ENCODE data around the gene LRRC27. TPM values are rescaled to one million over a fixed set of nuclear protein-coding genes. Genes with fewer than 3 reads are reported as not detected.
"Not testable (repeated sequence)": the region's sequence is repeated elsewhere in the genome, so short reads cannot be mapped to it uniquely, and the experiment has no call there.

The LRRC27 gene
- total RNA-seq, 2 donors from 2014 or later = 4.8 to 5.3 TPM

DNA sequence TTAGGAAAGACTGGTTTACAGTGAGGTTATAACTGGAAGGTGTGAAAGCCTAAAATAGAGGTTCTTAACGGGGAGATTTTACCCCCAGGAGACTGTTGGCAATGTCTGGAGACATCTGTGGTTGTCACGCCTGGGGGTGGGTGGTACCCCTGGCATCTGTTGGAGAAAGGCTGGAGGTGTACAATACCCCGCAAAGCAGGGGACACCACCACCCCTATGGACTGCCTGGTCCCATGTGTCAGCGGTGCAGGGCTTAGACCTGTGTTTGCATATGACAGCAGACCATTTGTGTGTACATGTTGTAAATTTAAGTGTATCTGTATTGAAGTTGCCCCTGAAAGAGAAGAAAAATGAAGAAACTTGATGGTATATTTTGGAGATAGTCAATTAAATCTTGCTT, 9.8 kb downstream of the LRRC27 start:
- Mint-ChIP-seq H3K27me3 (ENCODE audit: low read depth) (no peaks in the 10 kb centered on the region), H3K4me1 (ENCODE audit: low read depth) (peaks cover 11% of the 10 kb centered on the region), H3K27ac (no peak overlapping the region), H3K9me3 (peaks cover 0 to 1% of the 10 kb centered on the region in 2 donors), H3K4me3 (no peak overlapping the region), H3K36me3 (ENCODE audit: insufficient read depth in 2 of 2) (peaks cover 2 to 10% of the 10 kb centered on the region in 2 donors)
- ATAC-seq (replicated peaks in 1 of 2) = no peak
- no peak for DNase-seq

DNA sequence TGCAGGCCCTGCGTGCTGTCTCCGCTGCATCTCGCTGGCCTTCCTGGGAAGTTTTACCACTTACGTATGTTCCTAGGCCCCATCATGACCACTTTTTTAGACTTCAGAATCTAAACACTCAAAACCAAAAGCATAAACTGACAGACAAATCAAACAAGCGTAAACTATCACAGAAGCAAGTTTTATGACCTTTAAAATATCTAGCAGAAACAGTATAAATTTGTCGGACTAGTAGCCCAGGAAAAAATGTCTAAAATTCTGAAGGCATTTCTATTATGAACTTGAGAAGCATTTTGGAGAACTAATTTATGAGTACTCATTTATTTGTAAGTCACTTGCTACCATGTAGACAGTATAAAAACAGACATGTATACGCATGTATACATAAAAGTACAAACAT, 10.6 kb downstream of the LRRC27 start:
- no peak for ATAC-seq (replicated peaks in 1 of 2)

DNA sequence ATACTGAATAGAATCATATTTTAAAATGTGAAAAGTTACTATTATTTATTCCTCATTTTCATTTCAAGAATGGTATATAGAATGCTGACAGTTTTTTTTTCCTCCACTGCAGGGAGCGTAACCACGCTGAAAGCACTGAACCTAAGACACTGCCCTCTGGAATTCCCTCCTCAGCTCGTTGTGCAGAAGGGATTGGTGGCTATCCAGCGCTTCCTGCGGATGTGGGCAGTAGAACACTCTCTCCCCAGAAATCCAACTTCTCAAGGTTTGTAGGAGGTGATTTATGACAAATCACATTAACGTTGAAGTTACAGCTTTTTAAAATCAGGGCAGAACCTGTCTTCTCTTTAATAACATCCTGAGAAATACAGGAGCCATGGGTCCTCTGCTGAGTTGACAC, 12.4 kb downstream of the LRRC27 start:
- DNase-seq (no peak), ATAC-seq (replicated peaks in 1 of 2) (no peak)
- Mint-ChIP-seq H3K4me3 (no peak overlapping the region), H3K4me1 (ENCODE audit: low read depth) (no peaks in the 10 kb centered on the region), H3K36me3 (ENCODE audit: insufficient read depth in 2 of 2) (peaks cover 2 to 10% of the 10 kb centered on the region in 2 donors), H3K27ac (no peak overlapping the region), H3K9me3 (peaks cover 0 to 1% of the 10 kb centered on the region in 2 donors), H3K27me3 (ENCODE audit: low read depth) (no peaks in the 10 kb centered on the region)

More for the DNA sequence above, 10.6 kb downstream of the LRRC27 start:
- no peak overlapping the region for H3K4me3 Mint-ChIP-seq
- no peaks in the 10 kb centered on the region for H3K27me3 Mint-ChIP-seq (ENCODE audit: low read depth)
- DNase-seq = no peak
- H3K36me3 Mint-ChIP-seq (ENCODE audit: insufficient read depth in 2 of 2) = peaks cover 2 to 10% of the 10 kb centered on the region in 2 donors
- H3K27ac Mint-ChIP-seq = no peak overlapping the region
- peaks cover 0 to 1% of the 10 kb centered on the region in 2 donors for H3K9me3 Mint-ChIP-seq
- H3K4me1 Mint-ChIP-seq (ENCODE audit: low read depth) = peaks cover 3% of the 10 kb centered on the region

DNA sequence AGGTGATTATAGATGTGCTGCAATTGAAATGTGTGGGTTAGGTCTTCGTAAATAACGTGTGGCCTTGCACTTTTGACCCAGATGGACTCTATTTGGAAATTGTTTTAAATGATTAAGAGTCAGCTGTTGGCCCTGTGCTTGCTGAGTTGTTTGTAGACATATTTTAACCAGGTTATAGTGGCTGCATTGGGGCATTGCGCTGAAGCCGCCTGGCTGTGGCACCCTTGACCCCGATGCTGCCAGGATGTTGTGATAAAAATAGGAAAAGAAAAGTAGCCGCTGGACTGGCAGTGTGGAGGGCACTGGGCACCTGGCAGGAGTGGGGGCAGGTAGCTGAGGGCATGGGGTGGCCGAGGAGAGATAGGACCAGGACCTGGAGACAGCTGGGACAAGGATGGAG, 13.4 kb downstream of the LRRC27 start:
- Mint-ChIP-seq H3K9me3 (peaks cover 0 to 1% of the 10 kb centered on the region in 2 donors), H3K36me3 (ENCODE audit: insufficient read depth in 2 of 2) (peaks cover 2 to 10% of the 10 kb centered on the region in 2 donors), H3K4me1 (ENCODE audit: low read depth) (no peaks in the 10 kb centered on the region), H3K27ac (no peak overlapping the region), H3K4me3 (no peak overlapping the region), H3K27me3 (ENCODE audit: low read depth) (no peaks in the 10 kb centered on the region)
- no peak for ATAC-seq (replicated peaks in 1 of 2)
- DNase-seq = no peak

DNA sequence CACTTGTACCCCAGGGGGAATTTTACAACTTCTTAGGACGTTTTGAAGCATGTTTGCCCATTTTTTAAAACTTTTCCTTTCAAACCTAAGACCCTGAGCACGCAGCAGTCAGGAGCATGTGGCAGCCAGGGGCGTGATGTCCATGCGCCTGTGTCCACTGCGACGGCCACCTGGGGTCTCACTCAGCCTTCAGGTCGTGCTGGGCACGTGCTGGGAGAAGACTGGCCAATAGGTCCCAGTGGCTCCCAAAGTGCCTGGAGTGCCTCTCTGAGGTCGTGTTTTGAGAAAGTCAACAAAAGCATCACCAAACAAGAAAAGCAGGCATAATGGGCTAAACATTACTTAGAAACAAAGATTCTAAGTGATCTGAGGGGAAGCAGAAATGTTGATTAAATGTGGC, 14.8 kb downstream of the LRRC27 start:
- peaks cover 0 to 1% of the 10 kb centered on the region in 2 donors for H3K9me3 Mint-ChIP-seq
- peaks cover 2 to 9% of the 10 kb centered on the region in 2 donors for H3K36me3 Mint-ChIP-seq (ENCODE audit: insufficient read depth in 2 of 2)
- no peak overlapping the region for H3K4me3 Mint-ChIP-seq
- ATAC-seq (replicated peaks in 1 of 2) (no peak), DNase-seq (no peak)
- H3K4me1 Mint-ChIP-seq (ENCODE audit: low read depth) = no peaks in the 10 kb centered on the region
- no peaks in the 10 kb centered on the region for H3K27me3 Mint-ChIP-seq (ENCODE audit: low read depth)
- no peak overlapping the region for H3K27ac Mint-ChIP-seq

DNA sequence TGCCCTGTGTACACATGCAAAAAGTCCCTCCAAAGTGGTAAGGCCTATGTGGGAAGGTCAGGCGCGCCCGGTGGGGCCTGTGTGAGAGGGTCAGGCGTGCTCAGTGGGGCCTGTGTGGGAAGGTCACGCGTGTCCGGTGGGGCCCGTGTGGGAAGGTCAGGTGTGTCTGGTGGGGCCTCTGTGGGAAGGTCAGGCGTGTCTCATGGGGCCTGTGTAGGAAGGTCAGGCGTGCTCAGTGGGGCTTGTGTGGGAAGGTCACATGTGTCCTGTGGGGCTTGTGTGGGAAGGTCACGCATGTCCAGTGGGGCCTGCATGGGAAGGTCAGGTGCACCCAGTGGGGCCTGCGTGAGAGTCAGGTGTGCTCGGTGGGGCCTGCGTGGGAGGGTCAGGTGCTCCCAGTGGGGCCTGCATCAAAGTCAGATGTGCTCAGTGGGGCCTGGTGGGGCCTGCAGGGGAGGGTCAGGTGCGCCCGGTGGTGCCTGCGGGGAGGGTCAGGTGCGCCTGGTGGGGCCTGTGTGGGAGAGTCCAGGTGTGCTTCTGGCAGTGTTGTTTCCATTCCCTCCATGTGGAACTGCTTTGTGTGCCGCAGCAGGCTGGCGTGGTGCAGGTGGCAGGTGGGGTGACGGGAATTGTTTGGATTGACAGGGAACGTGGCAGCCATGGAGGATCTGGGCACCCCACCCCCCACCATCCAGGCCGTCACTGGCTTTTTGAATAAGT, 15.4 kb downstream of the LRRC27 start:
- Mint-ChIP-seq H3K4me1 (ENCODE audit: low read depth) (no peaks in the 10 kb centered on the region), H3K9me3 (no peaks in the 10 kb centered on the region), H3K4me3 (no peak overlapping the region), H3K27me3 (ENCODE audit: low read depth) (no peaks in the 10 kb centered on the region), H3K27ac (no peak overlapping the region), H3K36me3 (ENCODE audit: insufficient read depth in 2 of 2) (peaks cover 2 to 5% of the 10 kb centered on the region in 2 donors)
- DNase-seq (no peak), ATAC-seq (replicated peaks in 1 of 2) (no peak)

DNA sequence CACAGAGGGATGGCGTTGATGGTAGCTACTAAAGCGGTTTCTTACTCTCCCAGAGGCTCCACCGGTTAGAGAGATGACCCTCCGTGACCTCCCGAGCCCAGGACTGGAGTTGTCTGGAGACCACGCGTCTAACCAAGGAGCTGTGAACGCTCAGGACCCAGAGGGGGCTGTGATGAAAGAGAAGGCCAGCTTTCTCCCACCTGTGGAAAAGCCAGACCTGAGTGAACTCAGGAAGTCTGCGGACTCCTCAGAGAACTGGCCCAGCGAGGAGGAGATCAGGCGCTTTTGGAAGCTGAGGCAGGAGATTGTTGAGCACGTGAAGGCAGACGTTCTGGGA, 15.9 kb downstream of the LRRC27 start:
- Mint-ChIP-seq H3K36me3 (ENCODE audit: insufficient read depth in 2 of 2) (peaks cover 0 to 4% of the 10 kb centered on the region in 2 donors), H3K9me3 (no peaks in the 10 kb centered on the region), H3K27me3 (ENCODE audit: low read depth) (no peaks in the 10 kb centered on the region), H3K4me3 (no peak overlapping the region), H3K27ac (no peak overlapping the region), H3K4me1 (ENCODE audit: low read depth) (no peaks in the 10 kb centered on the region)
- DNase-seq (no peak), ATAC-seq (replicated peaks in 1 of 2) (no peak)

DNA sequence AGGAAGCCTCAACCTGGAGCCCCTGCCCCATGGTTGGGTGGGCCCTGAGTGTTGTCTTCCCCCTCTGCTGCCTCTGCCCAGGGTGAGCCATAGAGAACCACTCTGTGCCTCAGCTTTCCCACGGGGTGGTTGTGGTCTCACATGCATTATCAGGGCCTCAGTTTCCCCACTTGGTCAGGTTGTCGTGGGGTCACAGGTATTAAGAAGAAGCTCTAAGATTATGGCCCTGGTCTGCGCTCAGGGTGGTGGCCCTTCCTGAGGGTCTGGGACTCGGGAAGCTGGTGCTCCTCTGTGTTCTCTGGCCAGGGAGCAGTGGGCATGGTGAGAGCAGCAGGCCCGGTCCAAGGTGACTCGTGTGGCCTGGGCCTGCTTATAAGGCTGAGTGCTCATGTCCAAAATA, 17.8 kb downstream of the LRRC27 start:
- H3K4me3 Mint-ChIP-seq = no peak overlapping the region
- H3K27ac Mint-ChIP-seq = no peak overlapping the region
- H3K27me3 Mint-ChIP-seq (ENCODE audit: low read depth) = no peaks in the 10 kb centered on the region
- ATAC-seq (replicated peaks in 1 of 2) = no peak
- DNase-seq = no peak
- H3K36me3 Mint-ChIP-seq (ENCODE audit: insufficient read depth in 2 of 2) = no peaks in the 10 kb centered on the region
- no peaks in the 10 kb centered on the region for H3K4me1 Mint-ChIP-seq (ENCODE audit: low read depth)
- no peaks in the 10 kb centered on the region for H3K9me3 Mint-ChIP-seq

DNA sequence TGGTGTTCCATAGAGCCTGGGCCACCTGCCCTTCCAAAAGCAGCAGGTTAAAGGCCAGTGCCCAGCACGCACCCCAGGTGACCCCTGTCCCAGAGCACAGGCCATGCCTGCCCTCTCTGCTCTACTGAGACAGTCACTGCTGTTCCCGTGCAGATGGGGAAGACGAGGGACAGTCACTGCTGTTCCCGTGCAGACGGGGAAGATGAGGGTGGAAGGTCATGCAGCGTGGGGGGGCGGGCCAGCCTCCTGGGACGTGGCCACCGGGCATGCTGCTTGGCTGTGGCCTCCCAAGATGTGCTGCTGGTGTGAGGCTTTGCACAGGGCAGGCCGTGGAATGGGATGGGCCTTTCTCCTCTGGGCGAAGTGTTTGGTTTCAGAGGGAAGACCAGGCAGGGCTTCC, 18.4 kb downstream of the LRRC27 start:
- Mint-ChIP-seq H3K27ac (no peak overlapping the region), H3K4me1 (ENCODE audit: low read depth) (no peaks in the 10 kb centered on the region), H3K36me3 (ENCODE audit: insufficient read depth in 2 of 2) (no peaks in the 10 kb centered on the region), H3K4me3 (no peak overlapping the region), H3K27me3 (ENCODE audit: low read depth) (no peaks in the 10 kb centered on the region), H3K9me3 (no peaks in the 10 kb centered on the region)
- no peak for DNase-seq
- ATAC-seq (replicated peaks in 1 of 2) = no peak

DNA sequence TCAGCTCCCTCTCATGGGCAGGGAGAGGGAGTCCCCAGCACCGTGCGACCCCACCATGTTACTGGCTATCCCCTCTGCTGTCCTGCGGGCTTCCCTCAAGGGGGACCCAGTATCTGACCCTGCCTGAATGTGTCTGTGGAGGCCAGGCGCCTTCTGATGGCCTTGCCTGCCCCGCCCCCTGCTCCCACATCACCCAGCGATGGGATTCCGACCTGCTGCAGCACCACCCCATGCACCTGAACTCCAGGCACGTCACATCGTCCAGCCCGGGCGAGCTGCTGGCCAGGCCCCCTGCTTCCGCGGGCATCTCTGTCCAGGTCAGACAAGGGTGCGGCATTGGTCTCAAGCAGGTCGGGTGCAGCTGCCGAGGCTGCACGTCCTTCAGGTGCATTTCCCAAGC, 19.0 kb downstream of the LRRC27 start:
- no peak for ATAC-seq (replicated peaks in 1 of 2)
- Mint-ChIP-seq H3K9me3 (no peaks in the 10 kb centered on the region), H3K4me1 (ENCODE audit: low read depth) (no peaks in the 10 kb centered on the region), H3K27me3 (ENCODE audit: low read depth) (no peaks in the 10 kb centered on the region), H3K4me3 (no peak overlapping the region), H3K36me3 (ENCODE audit: insufficient read depth in 2 of 2) (no peaks in the 10 kb centered on the region), H3K27ac (no peak overlapping the region)
- no peak for DNase-seq

DNA sequence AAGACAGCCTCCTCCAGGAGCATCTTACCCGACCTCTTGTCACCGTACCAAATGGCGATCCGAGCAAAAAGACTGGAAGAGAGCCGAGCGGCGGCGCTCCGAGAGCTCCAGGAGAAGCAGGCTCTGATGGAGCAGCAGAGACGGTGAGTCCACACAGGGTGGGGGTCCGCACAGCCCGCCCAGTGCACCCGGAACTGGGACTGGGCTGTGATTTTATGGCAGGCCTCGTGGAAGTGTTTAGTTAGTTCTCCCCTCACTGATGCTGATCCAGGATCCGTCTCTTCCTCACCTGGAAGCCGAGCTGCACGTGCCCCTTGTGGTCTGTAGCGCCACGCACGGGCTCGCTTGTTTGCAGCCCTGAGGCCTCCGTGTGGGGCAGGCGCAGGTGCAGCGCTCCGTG, 19.6 kb downstream of the LRRC27 start:
- H3K27me3 Mint-ChIP-seq (ENCODE audit: low read depth) = no peaks in the 10 kb centered on the region
- ATAC-seq (replicated peaks in 1 of 2) = no peak
- DNase-seq = no peak
- H3K9me3 Mint-ChIP-seq = no peaks in the 10 kb centered on the region
- H3K36me3 Mint-ChIP-seq (ENCODE audit: insufficient read depth in 2 of 2) = no peaks in the 10 kb centered on the region
- no peak overlapping the region for H3K4me3 Mint-ChIP-seq
- no peaks in the 10 kb centered on the region for H3K4me1 Mint-ChIP-seq (ENCODE audit: low read depth)
- no peak overlapping the region for H3K27ac Mint-ChIP-seq

DNA sequence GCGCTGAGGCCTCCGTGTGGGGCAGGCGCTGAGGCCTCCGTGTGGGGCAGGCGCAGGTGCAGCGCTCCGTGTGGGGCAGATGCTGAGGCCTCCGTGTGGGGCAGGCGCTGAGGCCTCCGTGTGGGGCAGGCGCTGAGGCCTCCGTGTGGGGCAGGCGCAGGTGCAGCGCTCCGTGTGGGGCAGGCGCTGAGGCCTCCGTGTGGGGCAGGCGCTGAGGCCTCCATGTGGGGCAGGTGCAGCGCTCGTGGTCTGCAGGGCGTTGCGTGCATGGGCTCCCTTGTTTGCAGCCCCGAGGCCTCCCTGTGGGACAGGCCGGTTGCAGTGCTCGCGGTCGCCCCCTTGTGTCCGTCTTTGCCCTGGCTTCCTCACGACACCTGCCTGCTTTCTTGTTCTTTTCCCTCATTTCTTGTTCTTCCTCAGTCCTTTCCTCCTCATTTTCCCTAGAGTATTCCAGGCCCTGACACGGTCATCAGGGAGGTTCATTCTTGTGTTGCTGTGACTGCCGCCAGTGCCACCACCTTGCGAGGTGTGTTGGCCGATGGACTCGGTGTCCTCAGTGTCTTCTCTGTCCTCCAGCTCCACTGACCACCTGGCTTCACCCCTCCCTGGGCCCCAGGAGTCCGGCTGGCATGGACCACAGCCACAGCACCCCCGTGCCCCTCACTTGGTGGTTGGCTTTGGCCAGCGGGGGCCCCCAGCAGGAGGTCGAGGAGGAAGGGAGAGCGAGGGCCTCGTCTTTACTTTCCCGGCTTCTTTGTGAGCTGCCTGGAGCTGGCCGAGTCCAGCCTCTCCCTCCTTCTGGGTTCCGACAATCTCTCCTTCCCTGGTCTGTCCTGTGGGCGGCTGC, 20.7 kb downstream of the LRRC27 start:
- ATAC-seq (replicated peaks in 1 of 2) (peak; percentile 52 to 77), DNase-seq (peak; percentile 75 to 82)
- not testable (repeated sequence) for H3K9me3 Mint-ChIP-seq; H3K27ac Mint-ChIP-seq; H3K27me3 Mint-ChIP-seq (ENCODE audit: low read depth); H3K36me3 Mint-ChIP-seq (ENCODE audit: insufficient read depth in 2 of 2); H3K4me1 Mint-ChIP-seq (ENCODE audit: low read depth); H3K4me3 Mint-ChIP-seq

DNA sequence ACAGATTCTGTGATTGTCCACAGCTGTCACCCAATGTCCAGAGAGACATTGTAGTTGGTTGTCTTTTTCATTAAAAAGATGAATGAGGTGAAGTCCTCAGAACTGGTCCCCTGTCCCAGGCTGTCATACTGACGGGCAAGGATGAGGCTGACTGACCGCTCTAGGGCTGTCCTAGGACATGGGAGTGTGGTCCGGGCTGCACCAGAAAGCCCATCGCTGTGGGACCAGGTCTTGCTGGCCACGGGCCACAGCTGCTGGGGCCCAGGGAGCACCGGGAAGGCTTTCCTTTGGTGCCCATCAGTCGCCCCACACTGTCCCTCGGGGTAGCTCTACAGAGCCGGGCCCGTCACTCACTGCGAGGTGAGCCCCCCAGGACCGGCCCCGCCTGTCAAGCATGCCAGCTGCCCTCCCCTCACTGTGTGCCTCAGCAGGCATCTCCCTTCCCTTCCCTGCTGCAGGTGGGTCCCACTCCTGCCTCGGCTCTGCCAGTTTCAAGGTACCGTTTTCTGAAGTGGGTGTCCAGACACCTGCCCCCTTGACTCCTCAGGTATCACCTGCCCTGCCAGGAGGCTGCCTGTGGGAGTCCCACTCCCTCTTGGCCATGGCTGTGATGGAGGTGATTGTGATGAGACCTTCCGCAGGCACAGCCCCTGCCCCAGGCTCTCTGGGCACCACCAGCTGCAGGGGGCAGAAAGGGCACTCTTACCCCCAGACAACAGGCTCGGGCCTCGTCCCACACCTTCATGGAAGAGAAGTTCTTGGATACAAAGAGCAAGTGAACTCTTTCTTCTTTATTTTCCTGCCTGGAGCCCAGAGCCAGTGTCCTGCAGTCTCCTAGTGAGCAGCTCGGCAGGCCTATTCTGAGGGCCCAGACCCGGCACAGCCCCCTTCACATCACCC, 21.7 kb downstream of the LRRC27 start:
- ATAC-seq (replicated peaks in 1 of 2) = no peak
- Mint-ChIP-seq H3K9me3 (peaks cover 0 to 2% of the 10 kb centered on the region in 2 donors), H3K4me3 (no peak overlapping the region), H3K4me1 (ENCODE audit: low read depth) (no peaks in the 10 kb centered on the region), H3K27me3 (ENCODE audit: low read depth) (no peaks in the 10 kb centered on the region), H3K36me3 (ENCODE audit: insufficient read depth in 2 of 2) (peaks cover 0 to 2% of the 10 kb centered on the region in 2 donors), H3K27ac (no peak overlapping the region)
- no peak for DNase-seq

All from activated T-cell treated with anti-CD3 and anti-CD28 coated beads, Interleukin-2, amount 50 U/mL, for 72 hours (primary cell).